Mesenchymal stem cell (in vitro differentiated cells and primary cell): Measurements from ENCODE around the gene CALML5.

Experiments
- DNase-seq: peaks from one replicate; pipeline ENCODE4 v3.0.0-alpha.2; 2013
- H2AFZ ChIP-seq: one replicate; pipeline ENCODE4 v1.6.1; 2013; ENCODE audit warnings: low read depth, mild to moderate bottlenecking, control low read depth, inconsistent platforms, low read length, moderate library complexity
- H2AK5ac ChIP-seq: 2 replicates; pipeline ENCODE4 v1.6.1; 2013; ENCODE audit warnings: low read length, moderate library complexity, mild to moderate bottlenecking, inconsistent platforms; ENCODE audit not compliant: severe bottlenecking
- H2BK120ac ChIP-seq: one replicate; pipeline ENCODE4 v1.6.1; 2013; ENCODE audit warnings: low read depth, mild to moderate bottlenecking, inconsistent platforms, low read length, moderate library complexity
- H2BK12ac ChIP-seq, 2 experiments: one replicate each; pipeline ENCODE4 v1.6.1; 2013; ENCODE audit warnings: inconsistent platforms in 2 of 2, low read length in 2 of 2, mild to moderate bottlenecking in 2 of 2, moderate library complexity in 2 of 2, control low read depth in 1 of 2
- H2BK15ac ChIP-seq: one replicate; pipeline ENCODE4 v1.6.1; 2013; ENCODE audit warnings: mild to moderate bottlenecking, low read depth, inconsistent platforms; ENCODE audit not compliant: poor library complexity, severe bottlenecking
- H2BK5ac ChIP-seq: 2 replicates; pipeline ENCODE4 v1.6.1; 2013; ENCODE audit warnings: low read depth, mild to moderate bottlenecking, low read length, control low read depth, inconsistent platforms; ENCODE audit not compliant: poor library complexity, severe bottlenecking
- H3K14ac ChIP-seq, 2 experiments: one replicate each; pipeline ENCODE4 v1.6.1; 2013; ENCODE audit warnings: inconsistent platforms in 2 of 2, low read length in 2 of 2, control low read depth in 1 of 2, mild to moderate bottlenecking in 1 of 2, moderate library complexity in 1 of 2
- H3K18ac ChIP-seq, 2 experiments: one replicate each; pipeline ENCODE4 v1.6.1; 2013; ENCODE audit warnings: inconsistent platforms in 2 of 2, low read length in 2 of 2, control low read depth in 1 of 2, low read depth in 1 of 2, mild to moderate bottlenecking in 1 of 2
- H3K23ac ChIP-seq, 2 experiments: one replicate each; pipeline ENCODE4 v1.6.1; 2013; ENCODE audit warnings: inconsistent platforms in 2 of 2, low read length in 2 of 2, mild to moderate bottlenecking in 2 of 2, moderate library complexity in 2 of 2, control low read depth in 1 of 2
- H3K27ac ChIP-seq: 2 replicates; pipeline ENCODE4 v1.5.1; 2013; ENCODE audit warnings: mild to moderate bottlenecking, moderate library complexity, low read length, control low read depth, inconsistent platforms; ENCODE audit not compliant: poor library complexity, severe bottlenecking
- H3K27me3 ChIP-seq, 2 experiments: 2 replicates each; pipeline versions ENCODE4 v1.6.1 to v1.7.0; 2013; ENCODE audit warnings: low read length in 2 of 2, mild to moderate bottlenecking in 2 of 2, moderate library complexity in 2 of 2, control low read depth in 1 of 2, inconsistent platforms in 1 of 2; ENCODE audit not compliant: control insufficient read depth in 1 of 2, insufficient read depth in 1 of 2
- H3K36me3 ChIP-seq, 2 experiments: 2 replicates each; pipeline versions ENCODE4 v1.6.1 to v1.7.0; 2013; ENCODE audit warnings: low read length in 2 of 2, control low read depth in 1 of 2, inconsistent platforms in 1 of 2, low read depth in 1 of 2, mild to moderate bottlenecking in 1 of 2; ENCODE audit not compliant: insufficient read depth in 2 of 2, control insufficient read depth in 1 of 2
- H3K4ac ChIP-seq, 2 experiments: one replicate each; pipeline ENCODE4 v1.6.1; 2013; ENCODE audit warnings: inconsistent platforms in 2 of 2, low read length in 2 of 2, mild to moderate bottlenecking in 2 of 2, moderate library complexity in 2 of 2, control low read depth in 1 of 2, low read depth in 1 of 2
- H3K4me1 ChIP-seq: 2 replicates; pipeline ENCODE4 v1.6.1; 2013; ENCODE audit warnings: low read depth, low read length, control low read depth; ENCODE audit not compliant: control insufficient read depth, insufficient read depth
- H3K4me2 ChIP-seq: 2 replicates; pipeline ENCODE4 v1.6.1; 2013; ENCODE audit warnings: low read length, mild to moderate bottlenecking, inconsistent platforms; ENCODE audit not compliant: poor library complexity, severe bottlenecking
- H3K4me3 ChIP-seq, 2 experiments: 2 replicates each; pipeline versions ENCODE4 v1.5.1 to v1.7.0; 2013; ENCODE audit warnings: low read length in 2 of 2, mild to moderate bottlenecking in 2 of 2, control low read depth in 1 of 2, low read depth in 1 of 2; ENCODE audit not compliant: insufficient read depth in 1 of 2
- H3K79me1 ChIP-seq: replicated peaks from 2 replicates; pipeline ENCODE4 v1.6.1; 2013; ENCODE audit warnings: mild to moderate bottlenecking, control low read depth, low read length, inconsistent platforms; ENCODE audit not compliant: poor library complexity, severe bottlenecking
- H3K9ac ChIP-seq: 2 replicates; pipeline ENCODE4 v1.7.0; 2013; ENCODE audit warnings: mild to moderate bottlenecking, low read length, moderate library complexity
- H3K9me3 ChIP-seq: 2 replicates; pipeline ENCODE4 v1.7.0; 2013; ENCODE audit warnings: mild to moderate bottlenecking, low read length; ENCODE audit not compliant: control insufficient read depth
- H4K8ac ChIP-seq: one replicate; pipeline ENCODE4 v1.6.1; 2013; ENCODE audit warnings: inconsistent platforms, mild to moderate bottlenecking, low read length, moderate library complexity
- H4K91ac ChIP-seq: one replicate; pipeline ENCODE4 v1.6.1; 2013; ENCODE audit warnings: mild to moderate bottlenecking, low read length, inconsistent platforms
- WGBS: methylation state at CpG from one replicate; pipeline ENCODE4 v1.1.7; 2013; ENCODE audit warnings: mixed read lengths; 5-methylcytosine and 5-hydroxymethylcytosine counted together

Gene CALML5

DNA sequence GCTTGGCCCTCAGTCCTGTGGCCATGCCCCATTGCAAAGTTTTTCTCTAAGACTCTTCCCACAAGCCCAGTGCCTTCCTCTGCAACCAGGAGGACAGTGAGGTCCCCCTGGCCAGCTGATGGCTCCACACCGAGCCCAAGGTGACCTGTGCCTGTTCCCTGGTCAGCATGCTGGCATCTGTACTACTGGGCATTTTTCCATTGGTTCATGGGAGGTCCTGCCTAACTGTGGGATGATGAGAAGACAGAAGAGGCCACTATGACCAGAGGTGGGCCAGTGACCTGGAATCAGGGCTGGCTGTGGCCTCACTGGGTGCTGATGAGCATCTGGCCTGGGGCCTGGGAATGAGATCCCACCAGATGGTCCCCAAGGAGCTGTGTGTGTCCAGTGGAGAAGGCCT lies 45.6 kb upstream of the CALML5 start:
- Histone ChIP-seq H3K14ac (peak overlapping the region in 1 of 2 experiments; percentile 90), H3K36me3 (no peaks in the 10 kb centered on the region), H2BK120ac (no peak overlapping the region), H3K4me1 (peaks cover 39% of the 10 kb centered on the region), H3K4me3 (no peak overlapping the region), H3K79me1 (no peaks in the 10 kb centered on the region), H3K9ac (no peak overlapping the region), H3K4ac (peak overlapping the region; percentile 96 to 99), H2BK5ac (no peak overlapping the region), H2BK15ac (peak overlapping the region; percentile 98), H3K9me3 (peaks cover 42% of the 10 kb centered on the region), H3K27ac (no peak overlapping the region), H3K18ac (peak overlapping the region; percentile 78 to 95), H3K4me2 (no peak overlapping the region), H4K91ac (peak overlapping the region; percentile 94), H3K23ac (peak overlapping the region in 1 of 2 experiments; percentile 77), H3K27me3 (no peaks in the 10 kb centered on the region), H2AK5ac (peak overlapping the region; percentile 76), H2AFZ (no peak overlapping the region), H2BK12ac (peak overlapping the region; percentile 99 to 100), H4K8ac (peak overlapping the region; percentile 52)
- DNase-seq: no peak
- WGBS: 94% methylated on average over 1 of the region's 1 CpG

GRCh38 chr10:5544216-5544805 lies 44.9 kb upstream of the CALML5 start:
- no peak overlapping the region for H4K8ac ChIP-seq
- no peak overlapping the region for H2BK5ac ChIP-seq
- H3K27me3 ChIP-seq: no peaks in the 10 kb centered on the region
- H3K9me3 ChIP-seq: peaks cover 42% of the 10 kb centered on the region
- no peak overlapping the region for H3K18ac ChIP-seq
- H3K4me1 ChIP-seq: peaks cover 38% of the 10 kb centered on the region
- peak overlapping the region in 1 of 2 experiments; percentile 29 for H3K4ac ChIP-seq
- no peaks in the 10 kb centered on the region for H3K36me3 ChIP-seq
- WGBS: 93% methylated on average over 6 of the region's 6 CpGs
- no peak overlapping the region for H4K91ac ChIP-seq
- no peak overlapping the region for H3K27ac ChIP-seq
- H3K4me2 ChIP-seq: no peak overlapping the region
- H2BK120ac ChIP-seq: no peak overlapping the region
- no peaks in the 10 kb centered on the region for H3K79me1 ChIP-seq
- H2BK12ac ChIP-seq: peak overlapping the region; percentile 74 to 80
- DNase-seq: no peak
- H3K23ac ChIP-seq: no peak overlapping the region
- no peak overlapping the region for H2AFZ ChIP-seq
- H3K9ac ChIP-seq: no peak overlapping the region
- no peak overlapping the region for H3K4me3 ChIP-seq
- no peak overlapping the region for H2AK5ac ChIP-seq
- no peak overlapping the region for H2BK15ac ChIP-seq
- no peak overlapping the region for H3K14ac ChIP-seq

- Histone ChIP-seq H3K4me1 (peaks cover 34% of the 10 kb centered on the region), H2AFZ (no peak overlapping the region), H2BK5ac (no peak overlapping the region), H2AK5ac (no peak overlapping the region), H3K79me1 (no peaks in the 10 kb centered on the region), H2BK12ac (no peak overlapping the region), H2BK120ac (no peak overlapping the region), H3K9ac (no peak overlapping the region), H3K18ac (no peak overlapping the region), H4K8ac (no peak overlapping the region), H3K23ac (no peak overlapping the region), H3K27ac (no peak overlapping the region), H3K14ac (no peak overlapping the region), H3K4me2 (no peak overlapping the region), H3K4me3 (no peak overlapping the region), H2BK15ac (no peak overlapping the region), H3K4ac (no peak overlapping the region), H4K91ac (no peak overlapping the region), H3K9me3 (peaks cover 42% of the 10 kb centered on the region), H3K27me3 (no peaks in the 10 kb centered on the region), H3K36me3 (no peaks in the 10 kb centered on the region)
- DNase-seq: peak; percentile 58
- no CpG with 5 or more reads among the region's 1 CpG for WGBS
These were observed 44.3 kb upstream of the CALML5 start for GRCh38 chr10:5543623-5544022.

DNA sequence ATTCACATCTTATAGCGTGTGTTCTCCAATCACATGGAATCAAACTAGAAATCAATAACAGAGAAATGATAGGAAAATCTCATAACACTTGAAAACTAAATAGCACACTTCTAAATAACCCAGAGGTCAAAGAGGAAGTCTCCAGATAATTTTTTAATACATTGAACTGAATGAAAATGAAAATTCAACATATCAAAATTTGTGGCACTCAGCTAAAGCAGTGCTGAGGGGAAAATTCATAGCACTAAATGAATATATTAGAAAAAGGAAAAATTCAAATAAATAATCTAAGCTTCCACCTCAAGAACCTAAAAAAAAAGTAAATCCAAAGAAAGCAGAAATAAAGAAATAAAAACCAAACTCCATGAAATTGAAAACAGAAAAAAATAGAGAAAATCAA lies 42.7 kb upstream of the CALML5 start:
- Histone ChIP-seq H2BK12ac (no peak overlapping the region), H3K9me3 (peaks cover 42% of the 10 kb centered on the region), H3K4me2 (no peak overlapping the region), H3K14ac (no peak overlapping the region), H3K23ac (no peak overlapping the region), H3K36me3 (no peaks in the 10 kb centered on the region), H3K4me1 (peaks cover 23% of the 10 kb centered on the region), H2AK5ac (no peak overlapping the region), H3K4ac (no peak overlapping the region), H3K79me1 (no peaks in the 10 kb centered on the region), H2BK120ac (no peak overlapping the region), H3K18ac (no peak overlapping the region), H2BK5ac (no peak overlapping the region), H3K27me3 (no peaks in the 10 kb centered on the region), H4K8ac (no peak overlapping the region), H3K4me3 (no peak overlapping the region), H2BK15ac (no peak overlapping the region), H3K9ac (no peak overlapping the region), H4K91ac (no peak overlapping the region), H2AFZ (no peak overlapping the region), H3K27ac (no peak overlapping the region)
- no peak for DNase-seq
- 100% methylated on average over 1 of the region's 1 CpG for WGBS
